HT-29 (cell line): ENCODE measurements around the gene FAAP20. TPM values are rescaled to one million over a fixed set of nuclear protein-coding genes. Genes with fewer than 3 reads are reported as not detected.
A peak's percentile ranks its signal among the peaks of the same experiment; 100 is the strongest.

Experiments used
- DNase-seq: peaks from one replicate; pipeline ENCODE4 v3.0.0-alpha.2; 2015; ENCODE audit warnings: low spot score
- total RNA-seq: library from RNA; depleted of rRNA; stranded (reverse); fragments of >200 nt; shearing (Covaris generic); gene quantifications from 2 replicates; pipeline ENCODE4 v1.2.3, GENCODE V29; 2014

The FAAP20 gene
- total RNA-seq, 1 experiment from 2014 or later: 99.3 TPM

- no peak for DNase-seq
These were observed 15.1 kb downstream of the FAAP20 start for GRCh38 chr1:2179283-2180013.

- no peak for DNase-seq
These were observed 15.7 kb downstream of the FAAP20 start for GRCh38 chr1:2178875-2179274.

DNA sequence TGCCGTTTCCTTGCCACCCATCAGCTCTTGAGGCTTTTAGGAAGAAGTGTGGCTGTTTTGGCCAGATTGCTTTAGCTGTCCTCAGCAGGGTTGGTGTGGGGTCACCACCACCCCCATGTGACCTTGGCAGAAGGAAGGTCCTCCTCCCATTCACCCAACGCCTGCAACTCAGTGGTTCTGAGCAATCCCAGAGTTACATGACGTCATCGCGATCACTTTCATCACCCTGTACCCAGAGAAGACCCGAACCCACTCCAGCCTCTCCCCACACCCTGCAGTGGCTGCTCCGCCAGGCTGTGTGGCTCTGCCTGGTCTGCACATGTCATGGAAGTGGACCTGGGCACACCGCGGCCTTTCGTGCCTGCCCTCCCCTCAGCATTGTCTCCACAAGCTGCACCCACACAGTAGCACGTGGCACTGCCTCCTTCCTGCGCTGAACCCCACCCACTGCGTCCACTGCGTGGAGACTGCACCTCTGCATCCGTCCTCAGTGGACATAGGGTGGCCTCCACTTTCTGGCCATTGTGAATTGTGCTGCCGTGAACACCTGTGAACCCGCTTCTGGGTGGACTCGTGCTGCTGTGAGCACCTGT is 16.5 kb downstream of the FAAP20 start:
- DNase-seq: no peak

GRCh38 chr1:2177541-2177940 is 17.0 kb downstream of the FAAP20 start:
- DNase-seq: no peak

GRCh38 chr1:2176615-2177014 is 18.0 kb downstream of the FAAP20 start:
- no peak for DNase-seq

DNA sequence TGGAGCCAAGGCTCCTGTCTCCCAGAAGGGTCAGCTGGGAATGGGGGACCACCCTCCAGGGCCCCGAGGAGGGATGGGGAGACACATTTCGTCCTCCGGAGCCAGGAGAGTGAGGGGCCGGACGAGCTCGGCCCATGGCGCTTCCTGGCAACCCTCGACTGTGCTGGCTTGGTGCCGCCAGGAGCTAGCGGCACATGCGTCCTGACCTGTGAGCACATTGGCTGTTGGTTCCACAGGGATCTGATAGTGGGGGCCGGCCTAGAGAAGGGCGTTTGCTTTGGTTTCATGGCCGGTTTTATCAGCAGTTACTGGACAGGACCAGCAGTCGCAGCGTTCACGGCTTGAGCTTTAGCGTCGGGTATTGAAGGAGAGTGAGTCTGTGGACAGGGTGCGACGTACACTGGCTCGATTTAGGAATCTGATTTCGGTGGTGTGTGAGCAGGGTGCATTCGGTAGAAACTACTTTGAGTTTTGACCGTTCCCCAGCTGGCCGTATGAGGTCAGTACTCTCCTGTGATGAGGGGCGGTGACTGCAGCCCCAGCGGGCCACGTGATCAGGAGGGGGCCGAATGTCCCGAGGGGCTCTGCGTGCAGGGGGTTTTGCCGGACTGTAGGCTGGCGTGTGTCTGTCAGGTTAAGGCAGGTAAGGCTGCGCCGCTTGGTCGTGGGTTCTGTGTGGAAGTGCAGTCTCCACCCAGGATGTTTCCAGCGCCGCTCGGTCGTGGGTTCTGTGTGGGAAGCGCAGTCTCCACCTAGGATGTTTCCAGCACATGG is 18.7 kb downstream of the FAAP20 start:
- DNase-seq: no peak

GRCh38 chr1:2175055-2175414 is 19.5 kb downstream of the FAAP20 start:
- no peak for DNase-seq

DNA sequence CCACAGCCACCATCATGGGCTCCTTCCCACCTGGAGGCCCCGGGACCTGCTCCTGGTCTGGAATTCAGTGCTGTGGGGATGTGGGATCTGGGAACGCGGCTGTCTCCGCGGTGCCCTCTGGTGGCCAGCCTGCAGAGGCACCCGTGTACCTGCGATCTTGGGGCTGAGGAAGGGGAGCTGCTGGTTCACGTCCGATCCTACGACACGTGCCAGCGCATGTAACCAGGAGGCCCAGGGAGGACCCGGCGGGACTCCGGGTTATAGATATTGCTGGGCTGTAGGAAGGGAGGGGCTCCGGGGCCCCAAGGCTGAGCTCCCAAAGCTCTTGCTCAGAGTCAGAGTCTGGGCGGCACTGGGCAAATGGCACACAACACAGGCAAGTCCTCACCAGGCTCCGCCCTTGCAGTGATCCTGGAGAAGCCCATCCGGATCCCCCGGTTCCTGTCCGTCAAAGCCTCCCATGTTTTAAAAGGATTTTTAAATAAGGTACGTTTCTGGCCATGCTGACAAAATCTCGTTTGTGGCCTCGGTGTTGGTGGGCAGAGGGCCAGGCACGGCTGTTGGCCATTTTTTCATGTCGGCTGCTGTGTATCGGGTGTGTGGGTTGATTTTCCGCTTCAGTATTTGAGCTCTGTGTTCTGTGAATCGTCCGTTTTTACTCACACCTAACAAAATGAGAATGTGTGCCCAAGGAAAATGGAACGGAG is 20.1 kb downstream of the FAAP20 start:
- peak; percentile 66 for DNase-seq

DNA sequence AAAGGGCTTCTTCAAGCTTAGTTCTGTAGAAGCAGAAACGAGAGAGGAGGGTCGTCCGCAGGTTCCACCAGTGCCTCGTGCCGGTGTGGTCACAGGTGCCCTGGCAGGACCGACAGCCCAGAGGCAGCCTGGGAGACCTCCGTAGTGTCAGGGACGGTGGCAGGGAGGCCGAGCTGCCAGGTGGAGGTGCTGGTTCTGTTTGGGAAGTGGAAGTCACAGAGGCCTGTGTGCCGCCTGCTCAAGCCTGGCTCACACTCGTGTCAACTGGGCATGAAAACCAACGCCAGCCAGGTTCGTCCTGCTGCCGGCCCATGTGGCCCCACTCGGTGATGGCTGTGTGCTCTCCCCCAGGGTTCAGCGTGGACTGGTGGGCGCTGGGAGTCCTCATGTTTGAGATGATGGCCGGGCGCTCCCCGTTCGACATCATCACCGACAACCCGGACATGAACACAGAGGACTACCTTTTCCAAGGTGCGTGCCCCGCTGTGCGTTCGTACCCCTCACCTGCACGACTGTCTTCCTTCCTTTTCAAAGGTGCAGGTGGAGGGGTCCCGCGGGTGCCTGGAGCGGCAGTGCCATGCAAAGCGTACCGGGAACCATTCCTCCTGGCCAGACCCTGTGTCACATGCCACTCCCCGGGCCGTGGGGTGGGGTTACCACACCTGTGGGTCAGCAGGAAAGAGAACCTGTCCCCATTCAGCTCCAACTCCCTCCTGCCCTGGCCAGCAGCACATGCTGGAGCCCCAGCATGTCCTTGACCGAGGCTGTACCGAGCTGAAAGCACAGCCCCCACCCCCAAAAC is 20.8 kb downstream of the FAAP20 start:
- no peak for DNase-seq

GRCh38 chr1:2172551-2173146 is 21.9 kb downstream of the FAAP20 start:
- DNase-seq: no peak

DNA sequence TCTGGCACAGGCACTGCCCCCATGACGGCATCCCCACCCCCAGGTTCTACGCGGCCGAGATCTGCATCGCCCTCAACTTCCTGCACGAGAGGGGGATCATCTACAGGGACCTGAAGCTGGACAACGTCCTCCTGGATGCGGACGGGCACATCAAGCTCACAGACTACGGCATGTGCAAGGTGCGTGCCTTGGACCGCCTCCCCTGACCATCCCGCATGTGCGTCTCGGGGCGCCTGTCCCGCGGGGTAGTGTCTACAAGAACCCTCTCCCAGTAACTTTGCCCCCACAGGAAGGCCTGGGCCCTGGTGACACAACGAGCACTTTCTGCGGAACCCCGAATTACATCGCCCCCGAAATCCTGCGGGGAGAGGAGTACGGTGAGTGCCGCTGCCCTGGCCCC is 22.6 kb downstream of the FAAP20 start:
- no peak for DNase-seq

GRCh38 chr1:2170211-2170610 is 24.4 kb downstream of the FAAP20 start:
- DNase-seq: no peak

- DNase-seq: no peak
These were observed 25.3 kb downstream of the FAAP20 start for GRCh38 chr1:2169200-2169836.

DNA sequence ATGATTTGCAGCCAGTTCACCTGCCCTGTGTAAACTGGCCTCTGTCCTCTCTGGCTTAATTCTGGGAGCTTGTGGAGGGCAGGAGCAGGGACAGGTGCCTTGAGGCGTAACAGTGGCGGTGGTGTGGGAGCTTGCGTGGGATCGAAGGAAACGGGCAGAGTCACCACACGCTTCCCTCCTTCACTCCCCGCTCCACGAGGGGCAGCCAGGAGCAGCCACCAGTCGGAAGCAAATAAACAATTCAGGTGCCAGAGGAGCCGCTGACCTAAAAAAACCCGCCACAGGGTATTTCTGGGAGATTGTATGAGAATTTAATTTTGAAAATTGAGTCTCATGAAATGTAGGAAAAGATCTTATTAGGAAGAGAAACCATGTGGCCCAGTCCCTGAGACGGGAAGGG is 26.0 kb downstream of the FAAP20 start:
- DNase-seq: no peak

DNA sequence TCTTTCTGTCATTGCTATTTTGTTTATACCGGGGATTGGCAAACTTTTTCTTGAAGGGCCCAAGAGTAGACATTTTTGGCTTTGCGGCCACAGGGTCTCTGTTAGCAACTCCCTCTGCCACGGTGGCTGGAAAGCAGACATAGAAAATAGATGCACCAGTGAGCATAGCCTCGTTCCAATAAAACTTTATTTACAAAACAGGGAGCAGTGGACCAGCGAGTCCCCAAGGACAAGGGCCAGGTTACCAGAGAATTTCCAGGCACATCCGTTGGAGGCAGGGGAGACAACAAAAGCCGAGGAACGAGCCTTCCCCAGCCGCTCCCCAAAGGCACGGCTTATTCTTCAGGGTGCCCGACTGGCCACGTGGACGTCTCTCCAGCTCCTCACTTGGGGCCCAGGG is 26.5 kb downstream of the FAAP20 start:
- no peak for DNase-seq

DNA sequence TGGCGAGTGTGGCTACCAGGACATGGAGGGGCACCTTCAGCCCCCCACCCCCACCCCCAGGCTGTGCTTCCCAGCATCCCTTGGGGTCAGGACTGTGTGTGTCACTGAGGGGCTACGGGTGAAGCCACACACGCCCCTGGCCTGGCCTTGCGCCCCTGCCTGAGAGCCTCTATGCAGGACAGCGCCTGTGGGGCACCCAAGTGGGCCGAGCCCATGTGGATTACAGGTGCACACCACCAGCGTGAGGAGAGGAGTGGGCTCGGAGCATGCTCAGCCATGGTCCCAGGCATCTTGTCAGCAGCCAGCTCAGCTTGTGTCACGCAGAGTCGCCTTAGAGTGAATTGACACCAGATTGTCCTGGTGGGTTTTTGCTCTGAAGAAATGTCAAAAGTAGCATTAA is 27.9 kb downstream of the FAAP20 start:
- DNase-seq: no peak

- DNase-seq: no peak
These were observed 28.3 kb downstream of the FAAP20 start for GRCh38 chr1:2166254-2166653.

- DNase-seq: no peak
These were observed 28.9 kb downstream of the FAAP20 start for GRCh38 chr1:2165646-2166045.

GRCh38 chr1:2163205-2163604 is 31.4 kb downstream of the FAAP20 start:
- no peak for DNase-seq
